GM19438 (cell line): ENCODE results near the gene CACNA1B.

Source experiments
- ATAC-seq: cut with Tn5 transposase; IDR thresholded peaks from one replicate; pipeline ENCODE4 v1.9.1; 2021; ENCODE audit warnings: low read depth; ENCODE audit not compliant: unreplicated experiment

CACNA1B gene

GRCh38 chr9:137917795-137918194 lies 40.2 kb downstream of the CACNA1B start:
- no peak for ATAC-seq

GRCh38 chr9:137918331-137919094 lies 40.9 kb downstream of the CACNA1B start:
- no peak for ATAC-seq

GRCh38 chr9:137919095-137919465 lies 41.5 kb downstream of the CACNA1B start:
- ATAC-seq = no peak

- no peak for ATAC-seq
Observed at GRCh38 chr9:137919649-137920141, 42.1 kb downstream of the CACNA1B start.

- no peak for ATAC-seq
Observed at GRCh38 chr9:137920753-137921152, 43.2 kb downstream of the CACNA1B start.

- no peak for ATAC-seq
Observed at GRCh38 chr9:137924169-137924568, 46.6 kb downstream of the CACNA1B start.

GRCh38 chr9:137924761-137925369 lies 47.3 kb downstream of the CACNA1B start:
- ATAC-seq = no peak

GRCh38 chr9:137943655-137944054 lies 66.1 kb downstream of the CACNA1B start:
- ATAC-seq = no peak

GRCh38 chr9:137945581-137945980 lies 68.0 kb downstream of the CACNA1B start:
- ATAC-seq = no peak

GRCh38 chr9:137946993-137947392 lies 69.4 kb downstream of the CACNA1B start:
- no peak for ATAC-seq

- ATAC-seq = no peak
Observed at GRCh38 chr9:137948642-137949041, 71.1 kb downstream of the CACNA1B start.

GRCh38 chr9:137949260-137949659 lies 71.7 kb downstream of the CACNA1B start:
- no peak for ATAC-seq

- no peak for ATAC-seq
Observed at GRCh38 chr9:137951107-137951506, 73.5 kb downstream of the CACNA1B start.

GRCh38 chr9:137951597-137952490 lies 74.3 kb downstream of the CACNA1B start:
- ATAC-seq = no peak

GRCh38 chr9:137952976-137953666 lies 75.5 kb downstream of the CACNA1B start:
- no peak for ATAC-seq

GRCh38 chr9:137953683-137954438 lies 76.3 kb downstream of the CACNA1B start:
- ATAC-seq = no peak

- ATAC-seq = no peak
Observed at GRCh38 chr9:137955224-137955570, 77.6 kb downstream of the CACNA1B start.

- ATAC-seq = no peak
Observed at GRCh38 chr9:137955586-137955985, 78.0 kb downstream of the CACNA1B start.

- no peak for ATAC-seq
Observed at GRCh38 chr9:137956039-137956438, 78.5 kb downstream of the CACNA1B start.
